A673 (cell line): ENCODE data around the gene USP14.

ENCODE experiments used
- EZH2 ChIP-seq: fragments of 200-600 bp; sonication (generic); IDR thresholded peaks from 2 replicates; pipeline ENCODE4 v1.6.1; 2017; ENCODE audit warnings: borderline replicate concordance, low read depth, mild to moderate bottlenecking, mixed read lengths, antibody characterized with exemption, low read length; ENCODE audit not compliant: poor library complexity, severe bottlenecking
- TF ChIP-seq, protein P1 (sequence below): fragments of 300-800, 200-600 bp; sonication (generic); conservative IDR thresholded peaks from 2 replicates; pipeline ENCODE4 v1.5.1; 2017; ENCODE audit warnings: low read depth, mild to moderate bottlenecking, antibody characterized with exemption, low read length, moderate library complexity, mixed read lengths

DNA sequence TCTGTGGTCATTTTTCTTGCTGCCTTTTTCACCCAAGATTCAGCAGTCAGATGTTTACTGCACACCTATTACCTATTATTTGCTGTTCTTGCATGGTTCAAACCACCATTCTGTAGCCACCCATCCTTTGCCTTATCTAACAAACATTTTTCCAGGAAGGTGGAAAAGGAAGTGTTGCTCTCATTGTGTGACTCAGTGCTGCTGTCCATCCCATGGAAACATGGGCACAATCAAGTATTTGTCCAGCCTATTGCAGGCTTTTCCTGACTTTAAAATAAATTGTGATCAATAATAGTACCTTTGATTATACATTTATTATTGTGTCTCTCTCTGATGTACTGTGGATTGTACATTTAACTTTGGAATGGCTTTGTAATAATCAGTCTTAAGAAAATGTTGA is 53.2 kb downstream of the USP14 start:
- TF ChIP-seq, protein P1, sequence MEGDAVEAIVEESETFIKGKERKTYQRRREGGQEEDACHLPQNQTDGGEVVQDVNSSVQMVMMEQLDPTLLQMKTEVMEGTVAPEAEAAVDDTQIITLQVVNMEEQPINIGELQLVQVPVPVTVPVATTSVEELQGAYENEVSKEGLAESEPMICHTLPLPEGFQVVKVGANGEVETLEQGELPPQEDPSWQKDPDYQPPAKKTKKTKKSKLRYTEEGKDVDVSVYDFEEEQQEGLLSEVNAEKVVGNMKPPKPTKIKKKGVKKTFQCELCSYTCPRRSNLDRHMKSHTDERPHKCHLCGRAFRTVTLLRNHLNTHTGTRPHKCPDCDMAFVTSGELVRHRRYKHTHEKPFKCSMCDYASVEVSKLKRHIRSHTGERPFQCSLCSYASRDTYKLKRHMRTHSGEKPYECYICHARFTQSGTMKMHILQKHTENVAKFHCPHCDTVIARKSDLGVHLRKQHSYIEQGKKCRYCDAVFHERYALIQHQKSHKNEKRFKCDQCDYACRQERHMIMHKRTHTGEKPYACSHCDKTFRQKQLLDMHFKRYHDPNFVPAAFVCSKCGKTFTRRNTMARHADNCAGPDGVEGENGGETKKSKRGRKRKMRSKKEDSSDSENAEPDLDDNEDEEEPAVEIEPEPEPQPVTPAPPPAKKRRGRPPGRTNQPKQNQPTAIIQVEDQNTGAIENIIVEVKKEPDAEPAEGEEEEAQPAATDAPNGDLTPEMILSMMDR: no peak
- TF ChIP-seq EZH2: no peak
